Panc1 (cell line): Measurements from ENCODE around the gene SOHLH2.

Source experiments
- POLR2AphosphoS5 ChIP-seq: IDR thresholded peaks from 2 replicates; pipeline ENCODE4 v1.6.1; 2012; ENCODE audit warnings: mild to moderate bottlenecking, low read depth, low read length, moderate library complexity
- REST ChIP-seq, 2 experiments: IDR thresholded peaks; 2 replicates each; pipeline ENCODE4 v1.6.1; 2011 to 2012; ENCODE audit warnings: low read depth in 2 of 2, control low read depth in 1 of 2, low read length in 1 of 2, mild to moderate bottlenecking in 1 of 2, moderate library complexity in 1 of 2; ENCODE audit not compliant: insufficient read depth in 1 of 2
- SIN3A ChIP-seq: IDR thresholded peaks from 2 replicates; pipeline ENCODE4 v1.6.1; 2012; ENCODE audit warnings: low read depth, mild to moderate bottlenecking, low read length, moderate library complexity, borderline replicate concordance; ENCODE audit not compliant: insufficient read depth
- TCF7L2 ChIP-seq: IDR thresholded peaks from 2 replicates; pipeline ENCODE4 v1.6.1; 2011; ENCODE audit warnings: mild to moderate bottlenecking, low read depth, low read length, inconsistent platforms
- TF ChIP-seq, protein P1 (sequence below): fragments of 450-650 bp; IDR thresholded peaks from 2 replicates; pipeline ENCODE4 v1.5.1; 2017; ENCODE audit warnings: mild to moderate bottlenecking

DNA sequence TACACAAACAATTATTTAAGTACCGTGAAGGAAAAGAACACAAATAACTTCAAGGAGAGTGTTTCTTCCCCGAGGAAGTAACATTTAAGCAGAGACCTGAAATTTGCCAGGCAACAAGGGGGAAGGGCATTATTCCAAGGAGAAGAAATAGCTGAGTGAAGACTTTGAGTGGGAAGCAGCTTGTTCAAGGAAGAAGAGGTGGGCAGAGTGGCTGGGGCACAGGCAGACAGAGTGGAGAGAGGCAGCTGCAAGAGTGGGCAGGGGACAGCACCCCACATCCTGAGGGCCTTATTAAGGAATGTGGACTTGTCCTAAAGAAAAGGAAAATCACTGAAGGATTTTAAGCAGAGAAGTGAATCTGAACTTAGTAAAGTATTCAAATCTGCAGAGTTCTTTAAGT lies 78.5 kb downstream of the SOHLH2 start:
- TF ChIP-seq, protein P1, sequence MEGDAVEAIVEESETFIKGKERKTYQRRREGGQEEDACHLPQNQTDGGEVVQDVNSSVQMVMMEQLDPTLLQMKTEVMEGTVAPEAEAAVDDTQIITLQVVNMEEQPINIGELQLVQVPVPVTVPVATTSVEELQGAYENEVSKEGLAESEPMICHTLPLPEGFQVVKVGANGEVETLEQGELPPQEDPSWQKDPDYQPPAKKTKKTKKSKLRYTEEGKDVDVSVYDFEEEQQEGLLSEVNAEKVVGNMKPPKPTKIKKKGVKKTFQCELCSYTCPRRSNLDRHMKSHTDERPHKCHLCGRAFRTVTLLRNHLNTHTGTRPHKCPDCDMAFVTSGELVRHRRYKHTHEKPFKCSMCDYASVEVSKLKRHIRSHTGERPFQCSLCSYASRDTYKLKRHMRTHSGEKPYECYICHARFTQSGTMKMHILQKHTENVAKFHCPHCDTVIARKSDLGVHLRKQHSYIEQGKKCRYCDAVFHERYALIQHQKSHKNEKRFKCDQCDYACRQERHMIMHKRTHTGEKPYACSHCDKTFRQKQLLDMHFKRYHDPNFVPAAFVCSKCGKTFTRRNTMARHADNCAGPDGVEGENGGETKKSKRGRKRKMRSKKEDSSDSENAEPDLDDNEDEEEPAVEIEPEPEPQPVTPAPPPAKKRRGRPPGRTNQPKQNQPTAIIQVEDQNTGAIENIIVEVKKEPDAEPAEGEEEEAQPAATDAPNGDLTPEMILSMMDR = no peak
- TF ChIP-seq SIN3A (no peak), TCF7L2 (no peak), REST (IDR thresholded peaks at IDR 0.05; ENCODE audit: insufficient read depth in 1 of 2, low read depth in 2 of 2, low read length in 1 of 2) (no peak), POLR2AphosphoS5 (no peak)
